OCI-LY3 (cell line): Measurements from ENCODE around the gene LDLRAD1.

ENCODE experiments used
- H2AFZ ChIP-seq: fragments of 200-600, 300-600 bp; shearing (Covaris generic); 2 replicates; pipeline ENCODE4 v1.6.0; 2014; ENCODE audit warnings: antibody characterized with exemption, low read depth, low read length
- H3K27ac ChIP-seq: fragments of 200-600, 300-600 bp; sonication (generic); 2 replicates; pipeline ENCODE4 v1.5.1; 2014; ENCODE audit warnings: mild to moderate bottlenecking, low read length, moderate library complexity, mixed read lengths
- H3K27me3 ChIP-seq: fragments of 200-600, 300-600 bp; sonication (generic); 2 replicates; pipeline ENCODE4 v1.6.1; 2014; ENCODE audit warnings: low read depth, low read length, mixed read lengths
- H3K36me3 ChIP-seq: fragments of 200-600, 300-600 bp; sonication (generic); replicated peaks from 2 replicates; pipeline ENCODE3; 2014; ENCODE audit warnings: low read depth, low read length, mixed read lengths
- H3K4me1 ChIP-seq: fragments of 300-600, 200-600 bp; sonication (generic); 2 replicates; pipeline ENCODE4 v1.6.1; 2014; ENCODE audit warnings: low read length, mixed read lengths
- H3K4me2 ChIP-seq: fragments of 200-600, 300-600 bp; sonication (generic); 2 replicates; pipeline ENCODE4 v1.6.1; 2014; ENCODE audit warnings: low read length, mixed read lengths
- H3K4me3 ChIP-seq: fragments of 300-600, 200-600 bp; sonication (generic); 2 replicates; pipeline ENCODE4 v1.5.1; 2014; ENCODE audit warnings: antibody characterized with exemption, mild to moderate bottlenecking, low read length, moderate library complexity
- H3K79me2 ChIP-seq: fragments of 300-600, 200-600 bp; shearing (Covaris generic); 2 replicates; pipeline ENCODE4 v1.6.1; 2014; ENCODE audit warnings: mild to moderate bottlenecking, low read length, mixed read lengths
- H3K9ac ChIP-seq: fragments of 300-600, 200-600 bp; shearing (Covaris generic); 2 replicates; pipeline ENCODE4 v1.6.0; 2014; ENCODE audit warnings: mild to moderate bottlenecking, low read length, moderate library complexity
- H3K9me3 ChIP-seq: fragments of 200-600, 300-600 bp; shearing (Covaris generic); 2 replicates; pipeline ENCODE4 v1.6.1; 2014; ENCODE audit warnings: low read length, mixed read lengths; ENCODE audit not compliant: insufficient read depth
- H4K20me1 ChIP-seq: fragments of 200-600, 300-600 bp; sonication (generic); 2 replicates; pipeline ENCODE4 v1.6.1; 2016; ENCODE audit warnings: low read length, mixed read lengths; ENCODE audit not compliant: insufficient read depth
- CTCF ChIP-seq: fragments of 200-600, 300-600 bp; sonication (generic); IDR thresholded peaks from 2 replicates; pipeline ENCODE4 v1.5.1; 2014; ENCODE audit warnings: antibody characterized with exemption, low read length, low read depth
- EZH2phosphoT487 ChIP-seq: fragments of 200-600 bp; shearing (Covaris generic); IDR thresholded peaks from 2 replicates; pipeline ENCODE4 v1.6.1; 2018; ENCODE audit warnings: antibody characterized with exemption, mixed run types, low read depth

LDLRAD1 gene

GRCh38 chr1:54003249-54003646 lies 14.7 kb downstream of the LDLRAD1 start:
- H3K36me3 ChIP-seq = no peaks in the 10 kb centered on the region
- no peaks in the 10 kb centered on the region for H3K27me3 ChIP-seq
- no peak overlapping the region for H3K27ac ChIP-seq
- H3K4me1 ChIP-seq = no peaks in the 10 kb centered on the region
- H3K79me2 ChIP-seq = no peaks in the 10 kb centered on the region
- H3K4me2 ChIP-seq = no peak overlapping the region
- no peak overlapping the region for H2AFZ ChIP-seq
- H3K9ac ChIP-seq = no peak overlapping the region
- TF ChIP-seq EZH2phosphoT487 = no peak
- H3K4me3 ChIP-seq = no peak overlapping the region
- H3K9me3 ChIP-seq = no peaks in the 10 kb centered on the region
- H4K20me1 ChIP-seq = no peaks in the 10 kb centered on the region

- H3K27me3 ChIP-seq = no peaks in the 10 kb centered on the region
- H3K9me3 ChIP-seq = no peaks in the 10 kb centered on the region
- no peak overlapping the region for H3K4me2 ChIP-seq
- H3K4me1 ChIP-seq = no peaks in the 10 kb centered on the region
- no peaks in the 10 kb centered on the region for H4K20me1 ChIP-seq
- H2AFZ ChIP-seq = no peak overlapping the region
- no peak overlapping the region for H3K9ac ChIP-seq
- H3K36me3 ChIP-seq = no peaks in the 10 kb centered on the region
- H3K27ac ChIP-seq = no peak overlapping the region
- H3K79me2 ChIP-seq = no peaks in the 10 kb centered on the region
- TF ChIP-seq CTCF (no peak), EZH2phosphoT487 (no peak)
- H3K4me3 ChIP-seq = no peak overlapping the region
These were observed 15.3 kb downstream of the LDLRAD1 start for GRCh38 chr1:54002544-54003248.

GRCh38 chr1:54001591-54001990 lies 16.4 kb downstream of the LDLRAD1 start:
- no peaks in the 10 kb centered on the region for H3K27me3 ChIP-seq
- no peaks in the 10 kb centered on the region for H3K36me3 ChIP-seq
- H3K9ac ChIP-seq = no peak overlapping the region
- no peak overlapping the region for H3K4me2 ChIP-seq
- H3K4me3 ChIP-seq = no peak overlapping the region
- H2AFZ ChIP-seq = no peak overlapping the region
- H4K20me1 ChIP-seq = no peaks in the 10 kb centered on the region
- TF ChIP-seq EZH2phosphoT487 (no peak), CTCF (no peak)
- no peaks in the 10 kb centered on the region for H3K79me2 ChIP-seq
- no peaks in the 10 kb centered on the region for H3K9me3 ChIP-seq
- H3K27ac ChIP-seq = no peak overlapping the region
- H3K4me1 ChIP-seq = no peaks in the 10 kb centered on the region

- no peak overlapping the region for H2AFZ ChIP-seq
- H3K9me3 ChIP-seq = no peaks in the 10 kb centered on the region
- no peak for TF ChIP-seq EZH2phosphoT487
- TF ChIP-seq CTCF = no peak
- H3K79me2 ChIP-seq = no peaks in the 10 kb centered on the region
- H3K27ac ChIP-seq = no peak overlapping the region
- no peaks in the 10 kb centered on the region for H3K36me3 ChIP-seq
- no peaks in the 10 kb centered on the region for H3K4me1 ChIP-seq
- no peaks in the 10 kb centered on the region for H3K27me3 ChIP-seq
- H4K20me1 ChIP-seq = no peaks in the 10 kb centered on the region
- H3K9ac ChIP-seq = no peak overlapping the region
- H3K4me3 ChIP-seq = no peak overlapping the region
- no peak overlapping the region for H3K4me2 ChIP-seq
These were observed 18.1 kb downstream of the LDLRAD1 start for GRCh38 chr1:53999920-54000319.
